GM21528 (cell line): Measurements from ENCODE around the gene SLCO4A1.

ENCODE experiments used
- ATAC-seq: cut with Tn5 transposase; IDR thresholded peaks from one replicate; pipeline ENCODE4 v1.9.1; 2021; ENCODE audit warnings: mild to moderate bottlenecking, moderate library complexity; ENCODE audit not compliant: unreplicated experiment, low FRiP score

The SLCO4A1 gene

GRCh38 chr20:62695448-62696414, 53.4 kb downstream of the SLCO4A1 start:
- ATAC-seq, result no peak

DNA sequence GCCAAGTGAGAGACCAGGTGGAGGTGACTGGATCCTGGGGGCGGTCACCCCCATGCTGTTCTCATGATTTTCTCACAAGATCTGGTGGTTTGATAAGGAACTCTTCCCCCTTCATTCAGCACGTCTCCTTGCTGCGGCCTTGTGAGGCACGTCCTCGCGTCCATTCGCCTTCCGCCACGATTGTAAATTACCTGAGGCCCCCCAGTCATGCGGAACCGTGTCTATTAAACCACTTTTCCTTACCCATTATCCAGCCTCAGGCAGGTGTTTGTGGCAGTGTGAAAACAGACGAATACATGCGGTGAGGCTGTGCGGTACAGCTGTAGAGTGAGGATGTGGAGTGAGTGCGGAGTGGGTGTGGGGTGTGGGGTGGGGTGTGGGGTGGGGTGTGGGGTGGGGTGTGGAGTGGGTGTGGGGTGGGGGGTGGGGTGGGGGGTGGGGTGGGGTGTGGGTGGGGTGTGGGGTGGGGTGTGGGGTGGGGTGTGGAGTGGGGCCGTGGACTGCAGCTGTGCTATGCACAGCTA, 54.2 kb downstream of the SLCO4A1 start:
- no peak for ATAC-seq

GRCh38 chr20:62696989-62697388, 54.7 kb downstream of the SLCO4A1 start:
- no peak for ATAC-seq

DNA sequence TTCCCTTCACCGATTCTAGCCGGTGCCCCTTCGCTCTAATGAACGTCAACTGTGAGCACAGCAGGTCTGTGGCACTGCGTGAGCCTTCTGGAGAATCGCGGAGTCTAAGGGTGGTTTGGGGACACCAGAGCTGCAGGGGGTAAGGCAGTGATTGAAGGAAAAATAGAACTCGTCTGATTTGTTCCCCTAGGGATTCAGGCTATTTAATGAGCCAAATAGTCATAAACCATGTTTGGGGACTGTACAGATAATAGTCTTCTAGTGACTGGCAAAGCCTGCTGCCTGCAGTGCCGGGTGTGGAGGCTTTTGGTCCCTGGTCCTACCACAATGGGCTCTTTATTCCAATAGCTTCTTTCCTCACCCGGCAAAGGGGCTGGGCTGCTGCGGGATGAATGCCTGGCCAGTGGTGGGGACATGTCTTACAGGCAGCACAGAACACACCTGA, 55.2 kb downstream of the SLCO4A1 start:
- no peak for ATAC-seq

- ATAC-seq, result no peak
These were observed 55.9 kb downstream of the SLCO4A1 start for GRCh38 chr20:62698231-62698630.

DNA sequence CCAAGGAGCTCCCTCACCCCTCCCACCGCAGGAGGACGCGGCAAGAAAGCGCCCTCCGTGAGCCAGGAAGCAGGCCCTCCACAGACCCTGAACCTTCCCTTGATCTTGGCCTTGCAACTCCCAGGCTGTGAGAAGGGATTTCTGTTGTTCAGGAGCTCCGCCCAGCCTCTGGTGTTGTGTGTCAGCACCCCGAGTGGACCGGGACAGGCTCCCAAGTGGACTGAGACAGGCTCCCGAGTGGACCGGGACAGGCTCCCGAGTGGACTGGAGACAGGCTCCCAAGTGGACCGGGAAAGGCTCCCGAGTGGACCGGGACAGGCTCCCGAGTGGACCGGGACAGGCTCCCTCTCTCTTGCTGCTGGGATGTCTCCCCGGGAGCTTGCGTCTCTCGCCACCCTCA, 57.0 kb downstream of the SLCO4A1 start:
- no peak for ATAC-seq

- no peak for ATAC-seq
These were observed 57.4 kb downstream of the SLCO4A1 start for GRCh38 chr20:62699741-62700140.

DNA sequence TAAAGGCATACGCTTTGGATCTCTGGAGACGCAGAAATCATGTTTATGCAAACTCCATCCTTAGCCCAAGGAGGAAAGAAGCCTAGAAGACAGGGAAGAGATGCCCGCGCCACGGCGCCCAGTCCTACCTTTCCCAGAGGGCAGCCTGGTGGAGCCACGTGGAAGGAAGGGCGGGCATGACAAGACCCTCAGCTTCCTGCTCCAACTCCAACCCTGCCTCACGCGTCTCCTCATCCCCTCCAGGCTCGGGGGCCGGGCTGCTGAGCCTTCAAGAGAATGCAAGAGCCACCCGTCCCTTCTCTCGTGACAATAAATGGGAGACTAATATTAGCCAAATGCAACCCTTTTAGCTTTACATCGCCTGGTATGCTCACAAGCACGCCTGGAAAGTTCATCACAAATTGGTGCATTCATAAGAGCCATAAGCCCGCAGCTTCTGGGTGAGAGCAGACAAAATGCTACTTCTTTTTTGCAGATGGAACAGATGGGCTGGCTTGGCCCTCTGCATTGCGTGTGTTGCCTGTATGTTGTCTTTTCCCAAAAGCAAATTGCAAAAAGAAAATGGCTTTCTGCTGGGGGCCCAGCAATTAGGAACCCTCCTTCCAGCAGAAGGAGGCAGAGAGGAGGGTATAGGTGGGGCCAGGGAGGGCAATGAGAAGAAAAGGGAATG, 58.1 kb downstream of the SLCO4A1 start:
- ATAC-seq, result no peak

GRCh38 chr20:62701161-62702012, 59.1 kb downstream of the SLCO4A1 start:
- no peak for ATAC-seq

- no peak for ATAC-seq
These were observed 59.7 kb downstream of the SLCO4A1 start for GRCh38 chr20:62702013-62702300.

- ATAC-seq, result no peak
These were observed 60.9 kb downstream of the SLCO4A1 start for GRCh38 chr20:62702895-62703852.

GRCh38 chr20:62703853-62704228, 61.5 kb downstream of the SLCO4A1 start:
- ATAC-seq, result no peak

- no peak for ATAC-seq
These were observed 62.1 kb downstream of the SLCO4A1 start for GRCh38 chr20:62704341-62704948.

DNA sequence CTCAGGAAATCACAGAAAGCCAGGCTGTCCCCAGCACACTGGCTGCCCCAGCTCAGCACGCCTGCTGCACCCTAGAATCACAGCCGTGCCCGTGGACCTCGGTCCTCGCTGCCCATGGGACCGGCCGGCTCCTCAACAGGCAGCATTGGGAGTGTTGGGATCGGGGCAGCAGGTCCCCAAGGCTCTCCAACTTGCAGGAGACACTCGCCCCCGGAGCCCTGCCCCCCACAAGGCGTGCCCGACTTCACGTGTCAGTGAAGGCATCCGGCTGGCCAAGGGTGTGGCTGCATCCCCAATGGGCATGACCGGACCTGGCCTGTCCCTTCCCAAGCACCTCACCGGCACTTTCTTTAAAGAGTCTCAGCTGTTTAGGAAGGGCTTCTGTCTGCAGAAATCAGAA, 63.3 kb downstream of the SLCO4A1 start:
- no peak for ATAC-seq

- ATAC-seq, result no peak
These were observed 64.0 kb downstream of the SLCO4A1 start for GRCh38 chr20:62706344-62706743.

DNA sequence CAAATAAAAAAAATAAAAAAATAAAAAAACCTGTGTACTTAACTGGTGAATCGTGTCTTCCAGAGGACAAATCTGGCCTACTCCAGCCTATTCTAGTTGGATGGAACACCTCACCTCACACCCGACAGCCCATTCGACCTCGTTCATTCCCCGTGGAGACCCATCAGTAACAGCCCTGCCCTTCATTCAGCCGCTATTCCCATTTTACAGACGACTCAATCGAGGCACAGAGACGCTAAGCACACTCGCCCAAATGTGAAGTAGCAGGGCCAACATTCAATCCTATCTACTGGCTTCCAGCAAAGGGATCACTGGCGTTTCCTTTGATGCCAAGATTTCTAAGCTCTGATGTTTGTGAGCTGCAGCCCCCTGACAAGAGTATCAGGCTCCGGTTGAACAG, 64.6 kb downstream of the SLCO4A1 start:
- ATAC-seq, result no peak

GRCh38 chr20:62707276-62707920, 65.1 kb downstream of the SLCO4A1 start:
- ATAC-seq, result no peak

- ATAC-seq, result no peak
These were observed 65.7 kb downstream of the SLCO4A1 start for GRCh38 chr20:62707921-62708521.
